ENCODE results near the gene NEIL3.

The NEIL3 gene

DNA sequence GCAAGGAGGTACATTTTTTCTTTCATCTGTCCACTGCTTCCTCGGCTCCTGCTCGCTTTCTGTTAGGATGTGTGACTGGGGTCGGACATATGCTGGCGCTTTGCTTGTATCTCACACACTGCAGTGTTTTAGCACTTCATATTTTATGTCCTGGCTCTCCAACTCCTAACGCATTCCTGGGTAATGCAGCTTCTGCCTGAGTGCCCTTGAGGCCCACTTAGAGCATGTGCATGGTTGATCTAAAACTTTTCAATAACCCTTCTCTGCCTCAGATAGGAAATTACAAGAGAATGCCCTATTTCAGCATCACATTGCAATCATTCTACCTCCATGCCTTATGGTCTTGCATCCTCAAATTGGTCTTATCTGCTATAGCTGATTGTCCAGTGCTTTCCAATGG, 65.3 kb downstream of the NEIL3 start:
- no peak for DNase-seq

DNA sequence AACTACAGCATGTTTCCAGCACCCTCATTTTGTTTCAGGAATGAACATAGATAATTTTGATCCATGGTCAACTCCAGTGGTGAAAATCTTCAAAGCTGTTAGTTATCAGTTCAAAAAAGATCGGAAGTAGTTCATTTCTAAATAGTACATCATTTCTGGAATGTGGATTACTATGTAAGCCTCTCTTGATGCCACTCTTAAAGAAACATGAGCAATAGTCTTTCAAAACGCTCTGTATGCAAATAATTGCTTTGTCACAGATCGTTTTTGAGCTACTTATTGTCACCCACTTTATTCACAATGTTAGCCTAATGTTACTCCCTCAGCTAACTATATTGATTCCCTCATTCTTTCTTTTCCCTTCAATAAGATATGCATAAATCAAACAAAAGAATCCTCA, 65.7 kb downstream of the NEIL3 start:
- no peak for DNase-seq

DNA sequence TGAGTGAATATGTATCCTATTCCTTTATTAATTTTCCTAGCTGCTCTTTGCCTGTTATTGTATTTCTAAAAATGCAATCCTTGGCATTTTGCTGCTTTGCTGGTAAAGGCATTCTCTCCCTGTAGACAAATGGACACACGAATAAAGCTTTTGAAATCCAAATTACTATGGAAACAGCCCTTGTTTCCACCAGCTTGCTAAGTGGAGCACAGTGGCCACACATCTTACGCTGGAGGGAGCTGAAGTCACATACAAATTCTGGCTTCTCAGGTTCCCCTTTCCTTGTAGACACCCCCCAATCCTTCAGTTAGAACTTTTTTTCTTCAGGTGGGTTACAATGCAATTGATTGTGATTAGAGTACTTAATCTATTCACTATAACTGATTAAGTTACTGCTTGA, 66.3 kb downstream of the NEIL3 start:
- DNase-seq: no peak

DNA sequence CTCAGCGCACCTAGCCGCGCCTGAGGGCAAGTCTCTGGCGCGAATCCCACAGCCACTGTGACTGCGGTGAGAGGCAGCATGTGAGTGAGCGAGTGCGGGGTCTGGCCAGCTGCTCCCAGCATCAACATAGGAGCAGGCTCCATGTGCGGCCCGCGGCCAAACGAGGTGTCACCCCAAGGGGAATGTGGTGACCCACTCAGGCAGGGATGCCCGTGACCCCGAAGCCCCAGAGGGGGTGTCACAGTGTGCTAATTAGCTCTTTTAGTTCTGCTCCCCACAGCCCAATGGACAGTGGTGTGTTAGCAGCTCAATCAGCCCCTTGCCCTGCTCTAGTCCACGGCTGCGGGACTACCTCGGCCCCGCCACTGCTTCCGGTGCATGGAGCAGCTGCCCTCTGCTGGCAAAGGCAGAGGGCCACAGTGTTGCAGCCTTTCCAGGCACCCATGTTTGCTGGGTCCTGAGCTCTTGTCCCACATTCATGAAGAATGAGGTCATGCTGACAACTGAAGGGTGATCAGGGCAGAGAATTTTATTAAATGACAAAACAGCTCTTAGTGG, 71.1 kb downstream of the NEIL3 start:
- no peak for DNase-seq

DNA sequence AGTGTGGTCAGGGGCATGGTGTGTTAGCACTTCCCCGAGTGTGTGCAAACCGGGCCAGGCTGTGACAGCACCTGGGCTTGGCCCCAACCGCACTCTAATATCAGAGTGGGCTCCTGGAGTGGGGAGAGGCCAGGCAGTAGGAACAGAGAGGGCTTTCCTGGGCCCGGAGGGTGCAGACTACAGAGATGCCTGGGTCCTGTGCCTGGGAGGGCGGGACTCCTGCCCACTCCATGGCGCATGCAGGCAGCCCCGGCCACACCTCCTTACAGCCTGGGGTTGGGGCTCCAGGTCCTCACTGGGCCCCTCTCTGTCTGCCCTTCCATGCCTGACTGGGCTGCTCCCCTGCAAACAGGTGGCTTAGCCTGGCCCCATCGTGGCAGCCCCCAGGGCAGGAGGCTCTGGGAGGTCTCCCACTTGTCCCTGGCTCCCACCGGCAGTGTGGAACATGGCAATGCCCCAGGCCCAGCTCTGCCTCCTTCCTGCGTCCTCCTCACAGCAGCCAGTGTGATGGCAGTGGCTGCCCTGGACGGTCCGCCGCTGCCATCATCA, 72.2 kb downstream of the NEIL3 start:
- DNase-seq: no peak

DNA sequence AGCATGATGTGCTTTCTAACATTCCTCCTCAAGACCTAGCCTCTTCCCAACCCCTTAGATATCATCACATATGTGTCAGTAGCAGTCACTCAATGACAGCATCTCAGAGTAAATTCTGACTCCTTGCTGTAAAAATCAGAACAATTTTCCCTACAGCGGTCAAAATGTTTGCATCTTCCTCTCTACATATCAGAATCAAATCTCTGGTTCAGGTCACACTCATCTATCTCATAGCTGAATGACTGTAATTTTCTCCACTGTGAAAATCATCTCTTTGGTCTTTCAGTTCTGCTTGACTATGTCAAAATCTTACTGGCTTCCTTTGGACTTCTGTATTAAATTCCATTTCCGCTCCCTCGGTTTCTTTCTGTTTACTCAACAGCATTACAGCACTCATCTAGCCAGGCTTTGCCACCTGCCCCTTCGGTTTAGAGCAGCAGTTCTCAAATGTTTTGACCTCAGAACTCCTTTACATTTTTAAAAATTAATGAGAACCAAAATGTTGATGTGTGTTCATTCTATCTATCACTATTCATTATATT, 75.3 kb downstream of the NEIL3 start:
- no peak for DNase-seq

DNA sequence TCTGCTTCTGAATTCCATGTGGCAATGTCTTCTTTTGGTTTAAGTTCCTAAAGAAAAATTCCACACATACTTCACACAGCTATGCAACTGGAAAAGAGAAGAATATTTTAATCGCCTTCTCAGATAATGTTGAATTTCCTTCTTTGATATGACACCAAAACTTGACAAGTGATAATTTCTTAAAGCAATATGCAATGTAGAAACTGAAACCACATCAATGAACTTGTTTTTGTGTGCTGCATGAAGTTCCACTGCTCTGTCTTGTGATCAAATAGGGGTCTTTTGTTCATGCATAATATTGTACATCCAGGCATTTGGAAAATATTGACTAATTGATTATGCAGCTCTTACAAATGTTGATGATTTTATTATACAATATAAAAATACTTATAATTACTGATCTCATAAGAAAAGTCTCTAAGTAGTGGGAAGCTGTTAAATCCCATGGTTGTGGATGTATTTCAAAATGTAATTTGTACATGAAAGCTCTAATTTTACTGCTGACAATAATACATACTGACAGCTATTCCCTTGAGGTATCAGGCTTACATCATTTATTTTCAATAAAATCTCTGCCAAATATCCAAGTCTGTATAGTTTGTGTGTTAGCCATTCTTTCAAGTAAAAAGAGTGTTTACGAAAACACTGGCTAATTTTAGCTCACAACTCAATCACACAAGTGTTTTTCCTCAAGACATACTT, 76.1 kb downstream of the NEIL3 start:
- DNase-seq: no peak

DNA sequence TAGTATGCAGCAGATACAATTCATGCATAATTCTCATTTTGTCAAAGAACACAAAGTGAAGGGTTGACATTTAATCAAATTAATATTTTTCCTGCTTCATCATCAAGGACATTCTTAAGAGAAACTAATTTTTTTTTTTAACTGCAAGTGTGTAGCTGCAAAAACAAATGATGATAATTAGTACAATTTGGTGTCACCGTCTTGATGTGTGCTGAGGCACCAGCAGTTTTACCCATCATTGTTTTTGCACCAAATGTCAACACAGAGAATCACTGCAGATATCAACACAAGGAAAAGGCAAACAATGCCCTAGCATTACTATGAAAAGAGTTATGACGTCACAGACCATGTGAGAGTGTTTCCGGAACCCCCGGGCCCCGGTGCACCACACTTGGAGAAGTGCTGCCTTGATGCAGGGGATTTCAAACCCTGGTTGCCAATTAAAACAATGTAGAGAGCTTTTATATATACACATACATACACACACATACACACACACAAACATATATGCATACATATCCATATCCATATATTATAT, 76.7 kb downstream of the NEIL3 start:
- no peak for DNase-seq

DNA sequence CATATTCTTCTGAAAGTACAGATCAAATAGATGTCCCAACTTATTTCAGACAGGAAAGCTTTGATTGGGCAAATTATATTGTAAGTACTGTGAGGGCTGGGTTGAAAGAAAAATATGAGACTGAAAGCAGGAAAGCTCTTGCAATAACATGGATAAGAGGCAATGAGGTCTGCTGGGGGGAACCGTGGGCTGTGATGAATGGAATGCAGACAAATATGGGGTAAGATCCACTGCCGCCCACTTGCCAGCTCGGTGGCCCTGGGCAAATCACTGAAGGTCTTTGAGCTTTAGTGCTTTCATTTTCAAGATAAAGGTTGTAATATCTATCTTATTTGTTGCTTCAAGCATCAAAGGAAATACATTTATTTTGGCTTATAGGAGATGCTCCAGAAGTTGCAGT, 81.6 kb downstream of the NEIL3 start:
- no peak for DNase-seq

DNA sequence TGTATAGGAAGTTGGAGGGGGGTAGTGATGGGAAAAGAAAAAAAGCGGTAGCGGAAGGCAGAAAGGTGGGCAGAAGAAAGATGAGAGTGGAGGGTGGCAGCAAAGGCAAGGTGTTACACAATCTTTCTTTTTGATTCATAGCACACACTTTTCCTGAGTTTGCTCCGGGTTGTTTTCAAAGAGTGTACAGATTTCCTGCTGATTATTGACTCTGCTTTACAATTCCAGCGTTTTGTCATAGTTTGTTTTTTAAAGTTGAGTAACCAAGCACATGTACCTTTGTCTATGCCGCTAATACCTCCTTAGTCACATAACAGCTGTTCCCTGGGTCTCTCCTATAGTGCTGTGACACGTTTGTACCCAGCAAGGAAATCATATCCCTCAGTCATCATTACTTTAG, 82.3 kb downstream of the NEIL3 start:
- no peak for DNase-seq

DNA sequence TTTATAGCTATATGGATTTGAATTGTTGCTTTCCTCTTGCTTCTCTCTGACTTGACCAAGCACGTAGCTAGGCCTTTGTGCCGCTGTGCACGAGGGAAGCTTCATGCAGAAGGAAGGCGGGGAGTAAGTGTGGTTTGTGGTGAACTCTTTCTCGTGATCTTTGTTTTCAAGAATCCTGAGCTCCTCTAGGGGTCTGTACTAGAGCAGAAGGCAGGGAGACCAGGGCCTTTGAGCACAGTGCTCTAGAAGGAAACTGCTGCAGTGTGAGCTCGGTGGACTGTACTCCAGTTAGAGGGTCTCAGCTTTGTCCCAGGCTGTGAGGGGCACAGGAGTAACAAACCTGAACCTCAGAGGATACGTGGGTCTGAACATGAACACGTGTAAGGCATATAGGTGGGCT, 83.6 kb downstream of the NEIL3 start:
- DNase-seq: no peak

DNA sequence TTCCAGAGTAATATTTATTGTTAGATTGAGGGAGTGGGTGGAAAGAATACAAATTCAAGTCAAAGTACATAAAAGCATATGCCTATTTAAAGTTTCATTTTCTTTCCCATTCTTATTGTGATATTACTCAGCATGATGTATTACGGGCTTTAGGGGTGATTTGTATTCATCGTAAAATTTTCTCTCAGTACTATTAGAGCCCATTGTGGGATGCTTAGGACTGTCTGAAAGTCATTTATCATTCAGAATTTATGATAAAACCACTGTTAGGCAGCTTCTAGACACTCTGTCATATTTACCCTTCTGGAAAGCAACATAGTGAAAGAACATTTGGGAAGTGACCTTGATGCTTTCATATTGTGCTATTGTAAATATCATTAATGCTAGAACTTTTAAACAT, 86.7 kb downstream of the NEIL3 start:
- no peak for DNase-seq

DNA sequence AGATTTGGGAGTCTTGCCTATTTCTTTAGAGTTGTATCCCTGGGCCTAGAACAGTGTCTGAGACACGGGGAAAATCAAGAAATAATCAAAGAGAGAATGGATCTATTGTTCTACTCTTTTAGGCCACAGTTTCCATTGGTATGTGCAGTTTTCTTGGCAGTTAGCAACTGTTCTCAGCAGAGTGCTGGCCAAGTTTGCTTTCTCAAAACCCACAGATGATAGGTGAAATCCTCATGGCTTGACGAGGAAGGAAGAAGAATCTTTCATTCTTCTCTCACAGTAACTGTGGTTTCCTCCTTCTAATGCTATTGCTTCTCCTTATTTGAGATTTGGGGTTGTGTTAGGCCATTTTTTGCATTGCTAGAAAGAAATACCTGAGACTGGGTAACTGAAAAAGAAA, 90.4 kb downstream of the NEIL3 start:
- no peak for DNase-seq

DNA sequence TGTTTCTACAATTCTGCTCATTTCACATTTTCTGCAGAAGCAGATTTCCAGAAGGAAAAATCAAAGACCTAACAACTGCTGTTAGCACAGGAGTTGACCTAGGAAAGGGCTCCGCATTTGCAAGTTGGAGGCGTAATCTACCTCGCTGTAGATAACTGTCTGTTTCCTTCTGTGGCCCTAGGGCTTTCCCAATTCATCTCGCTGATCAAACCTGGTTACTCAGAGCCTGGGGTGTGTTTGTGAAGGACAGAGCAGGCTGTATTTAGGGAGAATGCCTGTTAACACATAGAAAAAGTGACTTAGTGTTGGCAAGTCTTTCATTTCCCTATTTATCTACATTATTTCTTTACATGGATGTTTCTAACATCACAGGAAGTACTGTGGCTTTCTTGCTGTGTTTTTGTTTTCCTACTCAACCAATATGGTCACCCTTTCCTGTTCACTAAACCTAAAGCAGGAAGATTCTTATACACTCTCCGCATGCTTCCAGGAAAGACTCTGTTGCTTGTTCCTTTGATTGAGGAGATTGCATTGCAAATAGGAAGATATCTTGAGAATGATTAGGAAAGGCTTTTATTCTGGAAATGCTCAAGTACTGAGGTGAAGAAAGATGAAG, 92.1 kb downstream of the NEIL3 start:
- no peak for DNase-seq

DNA sequence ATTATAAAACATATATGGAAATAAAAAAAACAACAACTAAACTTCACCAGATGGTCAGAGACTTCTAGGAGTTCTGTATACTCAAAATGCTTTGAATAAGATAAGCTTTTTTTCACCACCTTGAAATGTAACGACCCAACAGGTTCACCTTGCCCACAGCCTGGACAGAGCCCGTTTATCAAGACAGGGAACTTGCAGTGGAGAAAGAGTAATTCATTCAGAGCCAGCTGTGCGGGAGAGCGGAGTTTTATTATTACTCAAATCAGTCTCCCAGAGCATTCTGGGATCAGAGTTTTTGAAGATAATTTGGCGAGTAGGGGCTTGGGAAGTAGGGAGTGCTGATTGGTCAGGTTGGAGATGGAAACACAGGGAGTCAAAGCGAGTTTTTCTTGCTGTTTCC, 94.1 kb downstream of the NEIL3 start:
- no peak for DNase-seq

DNA sequence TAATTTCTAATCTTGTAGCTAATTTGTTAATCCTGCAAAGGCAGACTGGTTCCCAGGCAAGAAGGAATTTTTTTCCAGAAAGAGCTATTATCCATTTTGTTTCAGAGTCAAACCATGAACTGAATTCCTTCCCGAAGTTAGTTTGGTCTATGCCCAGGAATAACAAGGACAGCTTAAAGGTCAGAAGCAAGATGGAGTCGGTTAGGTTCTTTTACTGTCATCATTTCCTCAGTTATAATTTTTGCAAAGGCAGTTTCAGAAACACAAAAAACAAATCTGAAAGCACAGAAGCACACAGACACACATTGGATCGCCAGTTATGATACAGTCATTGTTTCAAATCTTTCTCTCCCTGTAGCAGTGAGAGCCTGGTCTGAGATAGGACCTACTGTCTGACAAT, 94.7 kb downstream of the NEIL3 start:
- DNase-seq: no peak

DNA sequence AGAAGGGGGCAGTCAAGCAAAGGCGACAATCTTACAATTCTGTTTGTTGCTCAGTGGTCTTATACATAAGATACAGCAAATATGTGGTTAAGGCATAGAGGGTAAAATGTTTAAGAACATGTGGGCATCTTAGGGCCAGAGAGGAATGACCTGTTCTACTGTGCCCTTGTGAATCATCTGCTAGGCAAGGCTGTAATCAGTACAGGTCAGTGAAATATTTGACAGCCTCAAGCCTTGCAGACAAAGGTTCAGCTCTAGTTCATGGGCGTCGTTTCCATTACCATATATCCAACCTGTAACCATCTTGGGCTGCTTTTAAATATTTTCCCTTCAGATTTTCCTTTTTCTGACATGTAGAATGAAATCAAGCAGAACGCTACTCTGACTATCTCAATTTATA, 95.3 kb downstream of the NEIL3 start:
- no peak for DNase-seq

DNA sequence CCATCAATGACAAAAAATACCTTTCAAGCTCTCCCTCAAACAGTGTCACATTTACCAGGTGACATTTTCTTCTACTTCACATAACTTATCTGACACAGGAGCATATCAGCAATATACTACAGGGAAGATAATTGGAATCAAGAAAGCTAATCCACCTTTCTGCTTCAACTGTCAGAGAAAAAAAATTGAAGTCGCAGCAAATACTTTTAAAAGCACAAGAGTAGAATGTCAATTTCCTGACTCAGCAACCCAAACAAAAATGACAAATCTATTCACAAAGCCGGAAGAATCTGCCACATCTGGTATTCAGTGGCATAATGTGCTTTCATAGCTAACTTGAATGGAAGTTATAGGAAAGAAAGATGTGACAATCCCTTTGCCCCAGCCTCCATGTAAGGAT, 95.8 kb downstream of the NEIL3 start:
- no peak for DNase-seq

DNA sequence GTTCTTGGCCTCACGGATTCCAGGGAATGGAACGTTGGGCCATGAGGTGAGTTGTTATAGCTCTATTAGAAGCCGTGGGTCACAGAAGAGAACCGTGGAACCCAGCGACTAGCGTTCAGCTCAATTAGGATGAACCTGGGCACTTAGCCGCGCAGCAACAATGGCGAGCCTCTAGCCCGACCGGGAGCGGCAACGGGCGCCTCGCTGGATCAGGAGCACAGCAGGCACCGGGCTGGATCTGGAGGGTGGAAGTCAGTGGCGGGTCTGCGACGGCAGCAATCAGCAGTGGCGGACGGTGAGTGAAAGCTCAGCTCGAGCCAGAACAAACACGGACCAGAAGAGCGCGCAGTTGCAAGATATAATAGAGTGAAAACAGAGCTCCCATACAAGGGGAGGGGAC, 98.3 kb downstream of the NEIL3 start:
- no peak for DNase-seq

DNA sequence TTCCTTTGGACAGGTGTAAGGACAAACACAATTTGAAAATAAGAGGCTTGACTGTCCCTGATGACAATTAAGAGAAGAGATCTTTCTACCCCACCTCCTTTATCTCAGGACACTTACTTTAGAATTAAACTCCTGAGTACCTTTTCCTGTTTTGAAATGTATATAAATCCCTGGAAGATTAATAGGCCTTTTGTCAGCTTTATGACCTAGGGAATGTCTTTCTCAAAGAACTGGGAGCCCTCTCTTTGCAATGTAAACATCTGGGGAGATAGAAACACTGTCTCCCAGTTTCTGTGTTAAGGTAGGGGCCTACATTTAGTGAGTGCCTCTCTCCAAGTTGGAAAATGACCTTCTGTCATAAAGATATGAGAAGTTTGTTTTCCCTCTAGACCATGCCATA, 100.9 kb downstream of the NEIL3 start:
- DNase-seq: no peak

DNA sequence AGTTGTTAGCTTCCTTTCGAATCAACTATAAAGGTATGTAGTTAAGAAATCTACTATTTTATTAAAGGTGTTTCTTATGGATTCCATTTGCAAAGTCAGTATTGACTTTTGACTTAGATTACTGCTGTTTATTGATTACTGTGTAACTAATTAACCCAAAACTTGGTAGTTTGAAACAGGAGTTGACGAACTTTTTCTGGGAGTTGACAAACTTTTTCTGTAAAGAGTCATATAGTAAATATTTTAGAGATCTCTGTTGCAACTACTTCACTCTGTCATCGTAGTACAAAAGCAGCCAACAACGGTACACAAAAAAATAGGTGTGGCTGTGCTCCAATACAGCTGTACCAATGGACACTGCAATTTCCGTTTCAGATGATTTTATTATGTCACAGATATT, 102.3 kb downstream of the NEIL3 start:
- DNase-seq: no peak

Measured in stimulated activated CD4-positive, alpha-beta T cell treated with anti-CD3 and anti-CD28 coated beads, Interleukin-4, amount 100 ng/mL, for 4 hours (primary cell).